CD4-positive, alpha-beta T cell treated with Interleukin-6 for 4 hours (primary cell): ENCODE results near the gene TRMT112.

Source experiments
- DNase-seq: peaks from one replicate; pipeline ENCODE4 v3.0.0-alpha.2; 2020; ENCODE audit warnings: mixed read lengths

Gene TRMT112

DNA sequence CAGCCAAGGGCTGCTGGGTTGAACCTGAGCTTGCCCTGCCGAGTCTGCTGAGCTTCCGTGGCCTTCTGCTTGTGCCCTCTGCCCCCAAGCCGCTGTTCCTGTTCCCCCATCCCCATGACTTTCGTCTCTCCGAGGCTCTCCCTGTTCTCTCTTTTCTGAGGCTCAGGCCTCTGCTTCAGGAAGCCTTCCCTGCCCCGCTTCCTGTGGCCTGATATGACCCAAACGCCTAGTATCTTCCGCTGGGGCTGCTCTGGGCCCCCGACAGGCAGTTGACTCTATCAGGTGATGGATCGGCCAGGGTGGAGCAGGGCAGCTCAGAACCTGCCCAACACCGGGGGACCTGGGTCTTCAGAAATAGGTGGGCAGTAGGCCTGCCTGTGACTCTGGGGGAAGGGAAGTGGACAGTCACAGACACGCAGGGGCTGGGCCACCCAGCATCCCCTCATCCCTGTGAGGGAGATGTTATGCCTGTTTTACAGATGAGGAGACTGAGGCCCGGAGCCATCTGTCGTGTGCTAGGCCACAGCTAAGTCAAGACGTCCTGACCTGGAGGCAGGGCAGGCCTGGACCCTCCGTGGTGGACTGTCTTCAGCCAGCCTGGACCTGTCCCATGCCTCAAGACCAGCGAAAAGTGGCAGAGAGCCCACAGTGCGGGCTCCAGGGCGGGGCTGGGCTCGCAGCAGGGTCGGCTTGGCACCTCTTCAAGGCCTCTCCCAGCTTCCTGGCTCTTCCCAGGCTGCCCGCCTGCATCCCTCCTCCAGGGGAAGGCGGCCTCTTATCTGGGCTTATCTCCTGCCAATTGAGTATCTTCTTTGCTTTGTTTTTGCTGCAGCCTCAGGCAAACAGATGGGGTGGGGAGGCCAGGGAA lies 49.1 kb downstream of the TRMT112 start:
- DNase-seq: no peak

DNA sequence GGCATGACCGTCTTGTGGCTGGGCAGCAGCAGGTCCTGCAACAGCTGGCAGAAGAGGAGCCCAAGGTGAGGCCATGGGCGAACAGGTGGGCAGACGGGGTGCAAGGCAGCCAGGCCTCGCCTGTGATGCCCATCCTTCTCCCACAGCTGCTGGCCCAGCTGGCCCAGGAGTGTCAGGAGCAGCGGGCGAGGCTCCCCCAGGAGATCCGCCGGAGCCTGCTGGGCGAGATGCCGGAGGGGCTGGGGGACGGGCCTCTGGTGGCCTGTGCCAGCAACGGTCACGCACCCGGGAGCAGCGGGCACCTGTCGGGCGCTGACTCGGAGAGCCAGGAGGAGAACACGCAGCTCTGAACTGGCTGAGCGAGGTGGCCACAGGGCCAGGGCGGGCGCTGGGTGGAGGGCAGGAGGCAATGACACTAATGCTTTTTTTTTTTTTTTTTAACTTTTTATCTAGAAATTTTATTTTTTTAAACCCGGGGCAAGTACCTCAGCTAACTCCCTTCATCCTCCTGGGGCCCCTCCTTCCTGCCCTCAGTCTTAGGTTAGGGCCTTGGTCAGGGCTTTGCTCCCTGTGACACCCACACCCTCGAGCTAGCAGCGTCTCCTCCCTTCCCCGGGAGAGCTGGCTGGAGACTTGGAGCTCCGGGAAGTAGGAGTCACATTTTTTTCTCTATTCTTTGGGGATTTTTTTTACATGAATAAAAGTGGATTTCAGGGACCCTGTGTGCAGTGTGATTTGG lies 50.0 kb downstream of the TRMT112 start:
- no peak for DNase-seq
